IPS DF 4.7 (cell line): ENCODE results near the gene SDK1.
A peak's percentile ranks its signal among the peaks of the same experiment; 100 is the strongest.
"Not testable (repeated sequence)": the region's sequence is repeated elsewhere in the genome, so short reads cannot be mapped to it uniquely, and the experiment has no call there.

Experiments
- DNase-seq: peaks from one replicate; pipeline ENCODE4 v3.0.0-alpha.2; 2013; ENCODE audit warnings: low spot score; ENCODE audit errors: extremely low read depth

Gene SDK1

DNA sequence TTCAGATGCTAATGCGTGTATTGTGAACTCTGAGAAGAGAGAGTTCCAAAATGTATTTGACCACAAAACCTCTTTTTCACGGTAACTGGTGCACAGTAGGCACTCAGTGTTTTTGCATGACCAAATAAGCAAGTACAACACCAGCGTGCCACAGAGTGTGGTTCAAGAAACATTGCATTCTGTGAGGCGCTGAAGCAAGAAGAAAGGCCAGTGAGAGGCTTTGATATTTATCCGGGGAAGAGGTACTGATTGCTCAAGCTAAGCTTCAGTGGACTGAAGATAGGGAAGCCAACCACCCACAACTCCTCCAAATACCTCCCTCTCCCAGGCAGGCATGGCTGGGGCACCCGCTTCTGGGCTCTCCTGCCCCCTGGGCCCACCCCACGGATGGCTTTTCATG, 611.2 kb downstream of the SDK1 start:
- DNase-seq = no peak

DNA sequence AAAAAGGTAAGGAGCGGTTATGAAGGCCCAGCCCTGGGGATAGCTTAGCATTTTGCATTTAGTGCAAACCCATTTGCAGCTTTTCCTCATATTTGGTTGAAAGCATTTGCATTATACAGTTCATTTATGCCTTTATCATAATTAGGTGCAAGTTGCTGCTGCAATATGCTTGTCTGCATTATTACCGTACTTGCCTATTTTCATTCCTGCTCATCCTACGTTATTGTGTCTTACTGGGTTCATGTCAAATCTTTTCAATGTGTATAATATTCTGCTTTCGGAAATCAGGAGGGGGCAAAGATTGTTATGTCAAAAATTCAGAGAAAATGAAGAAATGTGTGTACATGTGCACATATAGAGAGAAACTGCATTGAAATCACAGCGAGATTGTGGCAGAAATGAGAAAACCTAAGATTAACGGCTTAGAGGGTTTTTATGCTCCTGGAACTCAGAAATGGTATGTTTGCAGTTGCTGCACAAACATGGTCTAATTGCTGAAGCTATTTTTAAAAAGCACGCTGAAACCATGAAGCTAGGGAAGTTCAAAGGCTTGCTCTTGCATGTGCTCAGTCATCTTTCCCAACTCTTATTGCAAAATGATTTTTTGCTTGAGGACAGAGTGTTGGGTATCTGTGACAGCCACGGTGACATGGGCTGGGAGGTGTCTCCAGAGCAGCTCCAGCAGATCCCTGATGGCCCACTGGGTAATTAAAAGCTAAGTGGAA, 613.2 kb downstream of the SDK1 start:
- no peak for DNase-seq

DNA sequence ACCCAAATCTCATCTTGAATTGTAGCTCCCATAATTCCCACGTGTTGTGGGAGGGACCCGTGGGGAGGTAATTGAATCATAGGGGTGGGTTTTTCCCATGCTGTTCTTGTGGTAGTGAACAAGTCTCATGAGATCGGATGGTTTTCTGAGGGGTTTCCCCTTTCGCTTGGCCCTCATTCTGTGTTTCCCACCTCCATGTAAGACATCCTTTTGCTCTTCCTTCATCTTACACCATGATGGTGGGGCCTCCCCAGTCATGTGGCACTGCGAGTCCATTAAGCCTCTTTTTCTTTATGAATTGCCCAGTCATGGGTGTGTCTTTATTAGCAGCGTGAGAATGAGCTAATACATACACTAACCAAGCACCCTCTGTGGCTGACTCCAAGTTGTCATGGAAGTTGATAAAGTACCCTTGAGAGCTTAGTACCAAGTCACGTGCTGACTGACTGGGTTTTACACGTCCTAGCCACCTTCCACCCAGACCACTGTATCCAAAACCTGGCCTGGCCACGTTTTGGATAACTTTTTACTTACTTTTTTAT, 614.4 kb downstream of the SDK1 start:
- DNase-seq = no peak

DNA sequence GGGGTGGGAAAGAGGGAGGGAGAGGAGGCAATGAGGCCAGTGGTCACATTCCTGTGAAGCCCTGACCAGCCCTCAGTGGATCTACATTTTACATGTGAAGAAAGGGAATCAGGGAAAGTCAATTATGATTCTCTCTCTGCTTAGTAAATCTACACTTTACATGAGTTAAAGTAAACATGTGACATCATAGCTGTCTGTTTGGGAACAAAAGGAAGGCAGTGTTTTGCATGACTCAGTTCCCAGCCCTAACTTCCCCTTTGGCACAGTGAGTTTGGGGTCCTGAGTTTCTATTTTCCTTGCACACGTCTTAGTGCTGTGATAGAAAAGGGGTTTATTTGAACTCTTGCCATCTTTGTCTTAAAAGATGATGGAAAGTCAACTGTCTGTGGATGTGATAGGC, 615.1 kb downstream of the SDK1 start:
- no peak for DNase-seq

DNA sequence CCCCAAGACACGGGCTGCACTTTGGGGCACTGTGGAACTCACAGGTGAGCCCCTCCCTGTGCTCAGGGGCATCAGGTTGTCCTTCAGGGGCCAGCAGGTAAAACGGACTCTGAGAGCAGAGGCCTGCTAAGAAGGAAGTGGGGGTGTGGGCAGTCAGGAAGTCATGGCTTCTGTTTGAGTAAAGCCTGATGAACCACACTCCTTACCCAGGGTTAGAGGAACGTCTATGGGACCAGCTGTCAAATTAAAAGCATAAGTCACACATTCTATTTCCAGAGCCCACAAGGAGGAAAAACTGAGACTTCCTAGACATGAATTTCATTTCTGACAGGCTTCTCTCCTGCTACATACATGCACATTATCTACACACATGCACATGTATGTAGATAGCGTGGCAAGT, 616.4 kb downstream of the SDK1 start:
- no peak for DNase-seq

DNA sequence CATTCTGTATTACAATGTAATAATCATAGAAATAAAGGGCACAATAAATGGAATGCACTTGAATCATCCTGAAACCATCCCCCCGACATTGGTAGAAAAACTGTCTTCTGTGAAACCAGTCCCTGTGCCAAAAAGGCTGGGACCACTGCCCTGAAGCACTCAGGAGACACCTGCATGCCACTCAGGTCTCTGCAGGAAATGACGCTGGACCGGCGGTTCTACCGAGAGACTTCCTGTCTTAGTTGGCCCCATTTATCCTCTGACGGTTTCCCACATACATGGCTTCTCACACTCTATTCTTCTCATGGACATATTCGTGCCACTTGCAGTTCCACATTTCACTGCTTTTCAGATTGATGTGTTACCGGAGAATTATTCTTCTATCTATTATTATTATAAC, 617.5 kb downstream of the SDK1 start:
- DNase-seq = no peak

DNA sequence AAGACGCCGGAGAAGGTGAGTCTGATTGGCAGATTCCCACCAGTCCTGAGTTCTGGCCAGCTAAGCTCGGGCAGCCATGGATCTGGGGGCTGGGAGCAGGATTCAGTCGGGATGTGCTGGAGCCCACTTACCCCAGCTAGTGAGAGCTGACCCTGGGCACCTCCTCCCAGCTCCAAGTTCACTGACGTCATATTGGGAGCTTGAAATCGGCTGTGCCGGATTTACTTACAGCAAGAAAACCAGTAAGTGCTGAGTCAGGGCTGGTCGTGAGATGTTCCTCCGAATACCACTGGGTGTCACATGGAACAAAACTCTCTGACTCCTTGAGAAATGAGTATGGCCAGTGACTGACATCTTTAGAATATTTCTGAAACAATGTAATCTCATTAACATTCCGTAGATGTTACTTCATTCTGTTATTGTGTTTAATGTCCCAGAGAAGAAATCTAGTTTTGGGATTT, 621.2 kb downstream of the SDK1 start:
- peak; percentile 75 for DNase-seq

DNA sequence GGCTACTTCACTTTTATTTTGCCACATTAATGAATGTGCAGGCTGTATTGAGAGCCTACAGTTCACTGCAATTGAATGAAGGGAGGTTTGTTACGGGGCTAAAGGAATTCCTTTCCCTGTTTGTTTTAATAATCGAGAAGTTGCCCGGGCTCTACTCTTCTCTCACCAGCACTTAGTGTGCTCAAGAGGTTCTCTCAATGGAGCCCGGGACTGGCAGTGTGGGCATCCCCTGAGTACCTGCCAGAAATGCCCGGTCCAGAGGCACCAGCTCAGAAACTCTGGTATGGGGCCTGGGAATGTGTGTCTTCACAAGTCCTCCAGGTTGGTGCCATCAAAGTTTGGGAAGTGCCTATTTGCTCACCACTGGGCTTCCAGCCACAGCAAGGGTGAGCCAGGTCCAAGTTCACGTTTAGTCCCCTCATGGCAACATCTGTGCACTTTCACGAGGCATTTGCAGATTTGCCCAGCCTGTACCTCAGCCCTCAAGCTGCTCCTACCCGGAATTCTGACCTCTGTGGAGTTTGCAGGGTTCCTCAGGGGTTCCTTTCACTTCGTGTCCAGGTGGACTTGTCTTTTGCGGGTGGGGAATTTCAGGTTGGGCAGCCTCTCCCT, 622.4 kb downstream of the SDK1 start:
- no peak for DNase-seq

DNA sequence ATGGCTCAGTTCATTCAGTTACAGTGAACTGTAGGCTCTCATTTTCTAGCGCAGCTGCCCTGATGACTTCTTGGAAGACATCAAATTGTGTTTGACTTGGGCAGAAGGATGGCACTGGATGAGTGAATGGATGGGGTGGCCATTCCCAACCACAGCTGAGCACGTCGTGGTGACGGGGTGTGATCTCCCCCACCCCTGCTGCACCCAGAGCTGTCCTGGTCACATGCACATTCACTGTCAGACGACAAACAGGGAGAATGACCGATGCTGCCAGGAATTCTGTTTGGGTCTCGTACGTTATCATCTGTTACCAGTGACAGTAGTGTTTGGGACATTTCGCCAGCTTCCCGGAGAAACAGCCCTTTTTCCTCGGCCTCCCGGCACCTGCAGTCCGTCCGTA, 623.2 kb downstream of the SDK1 start:
- no peak for DNase-seq

DNA sequence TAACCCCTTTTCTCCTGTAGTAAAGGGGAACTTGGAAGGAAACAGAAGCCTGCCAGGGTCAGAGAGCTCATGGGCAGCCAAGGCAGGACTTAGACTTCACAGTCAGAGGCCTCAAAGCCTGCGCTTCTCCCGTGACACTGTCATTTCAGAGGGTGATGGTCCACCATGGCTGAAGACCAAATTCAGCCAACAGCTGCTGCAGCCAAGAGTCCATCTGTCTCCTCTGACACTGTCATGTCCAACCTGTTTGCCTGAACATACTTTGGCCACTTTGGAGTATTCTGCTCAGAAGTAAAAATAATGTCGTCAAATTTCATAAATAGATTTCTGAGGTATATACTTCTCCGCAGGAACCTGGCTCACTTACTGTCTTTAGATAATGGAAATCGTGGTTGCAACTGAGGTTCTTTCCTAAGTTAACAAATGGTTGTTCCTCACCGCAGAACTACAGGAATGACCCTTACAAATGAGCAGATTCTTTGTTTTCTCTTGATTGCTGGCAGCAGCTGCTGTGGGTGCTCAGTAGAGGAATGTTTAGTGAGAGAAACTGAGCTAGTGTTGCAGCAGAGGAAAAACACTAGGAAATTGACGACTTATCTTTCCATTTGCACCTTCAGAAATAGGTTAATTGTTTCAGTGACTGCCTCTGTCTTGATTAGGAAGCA, 626.5 kb downstream of the SDK1 start:
- no peak for DNase-seq

DNA sequence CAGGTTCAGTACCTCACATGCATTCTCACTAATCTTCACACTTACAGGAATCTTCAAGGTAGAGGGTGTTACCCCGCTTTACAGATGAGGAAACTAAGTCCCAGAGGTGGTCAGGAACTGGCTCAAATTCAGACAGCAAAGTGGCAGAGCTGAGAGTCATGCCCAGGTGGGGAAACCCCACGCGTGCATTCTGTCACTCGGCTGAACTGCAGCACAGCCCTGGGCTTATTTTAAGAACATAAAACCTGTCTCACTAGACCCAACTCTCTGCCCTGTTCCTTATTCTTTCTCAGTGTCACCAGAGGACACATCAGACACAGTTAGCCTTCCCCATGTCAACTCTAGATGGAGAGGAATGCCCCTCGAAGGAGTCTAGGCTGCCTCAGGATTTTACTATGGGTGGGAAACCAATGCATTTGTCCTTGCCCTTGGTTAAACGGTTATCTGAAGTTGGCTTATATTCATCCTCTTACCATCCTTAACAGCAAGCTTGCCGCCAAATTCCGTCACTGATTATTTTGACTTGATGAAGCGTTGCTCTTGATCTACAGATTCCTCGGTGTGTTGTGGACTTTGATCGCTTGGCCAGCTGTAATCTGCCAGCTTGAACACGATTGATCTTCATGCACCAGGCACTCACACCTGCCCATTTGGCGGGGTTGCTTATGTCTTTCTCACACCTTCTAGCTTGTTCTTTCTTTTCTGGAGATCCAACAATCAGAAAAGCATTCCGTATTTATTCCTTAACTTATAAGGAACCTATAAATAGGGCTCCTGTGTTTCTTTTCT, 627.9 kb downstream of the SDK1 start:
- DNase-seq = no peak

DNA sequence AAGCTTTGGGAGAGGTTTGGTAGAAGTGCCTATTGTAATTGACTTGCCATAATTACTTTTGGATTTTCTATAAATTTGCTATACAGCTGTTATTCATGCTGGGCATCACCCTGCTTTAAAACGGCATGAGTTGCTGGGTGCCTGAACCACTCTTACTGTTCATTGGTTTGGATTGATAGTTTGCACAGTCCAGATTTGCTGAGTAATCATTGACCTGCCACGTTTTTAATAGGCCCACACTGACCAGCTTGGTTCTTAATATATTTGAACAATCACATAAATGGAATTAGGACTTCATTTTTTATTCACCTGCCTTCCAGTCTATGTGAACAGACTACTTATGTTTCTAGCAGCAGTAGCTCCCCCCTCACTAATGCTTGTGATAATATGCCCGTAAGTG, 630.8 kb downstream of the SDK1 start:
- DNase-seq = no peak

DNA sequence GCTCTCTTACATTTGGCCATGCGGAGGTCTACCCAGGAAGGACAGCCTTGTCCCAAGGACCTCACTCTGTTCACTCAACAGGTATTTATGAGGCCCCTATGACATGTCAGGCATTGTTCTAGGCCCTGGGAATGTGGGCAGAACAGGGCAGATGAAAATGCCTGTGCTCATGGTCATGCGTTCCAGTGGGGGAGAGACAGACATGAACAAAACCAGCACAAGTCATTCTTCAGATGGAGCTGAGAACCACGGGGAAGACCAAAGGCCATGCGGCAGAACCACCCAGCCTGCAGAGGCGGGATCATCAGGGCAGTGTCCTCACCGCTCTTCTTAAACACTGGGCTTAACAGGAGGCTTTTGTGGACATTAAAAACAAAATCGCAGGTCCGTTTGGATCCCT, 636.1 kb downstream of the SDK1 start:
- DNase-seq = no peak

DNA sequence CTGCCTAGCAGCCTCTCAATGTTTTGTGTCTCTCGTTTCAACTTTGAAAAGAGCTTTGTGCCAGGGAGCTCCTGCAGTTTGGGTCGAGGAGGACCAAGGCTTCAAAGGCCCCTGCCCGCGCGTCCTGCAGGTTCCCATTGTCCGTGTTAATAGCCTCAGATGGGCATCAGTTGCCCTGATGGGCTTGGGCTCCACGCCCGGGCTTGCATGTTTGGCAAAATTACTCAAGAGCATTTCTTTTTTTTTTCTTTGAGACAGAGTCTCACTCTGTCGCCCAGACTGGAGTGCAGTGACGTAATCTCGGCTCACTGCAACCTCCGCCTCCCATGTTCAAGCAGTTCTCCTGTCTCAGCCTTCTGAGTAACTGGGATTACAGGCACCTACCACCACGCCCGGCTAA, 636.6 kb downstream of the SDK1 start:
- no peak for DNase-seq

DNA sequence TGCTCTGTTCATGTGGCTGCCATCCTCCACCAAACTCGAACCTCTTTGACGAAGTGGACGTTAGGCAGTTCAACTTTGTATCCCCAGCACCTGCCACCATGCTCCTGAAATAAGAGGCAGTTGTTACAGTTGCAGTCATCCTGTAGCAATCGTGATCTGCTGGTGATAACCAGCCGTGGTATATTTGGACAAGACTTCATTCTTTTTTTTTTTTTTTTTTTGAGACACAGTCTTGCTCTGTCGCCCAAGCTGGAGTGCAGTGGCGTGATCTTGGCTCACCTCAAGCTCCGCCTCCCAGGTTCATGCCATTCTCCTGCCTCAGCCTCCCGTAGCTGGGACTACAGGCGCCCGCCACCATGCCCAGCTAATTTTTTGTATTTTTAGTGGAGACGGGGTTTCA, 640.7 kb downstream of the SDK1 start:
- DNase-seq = not testable (repeated sequence)

DNA sequence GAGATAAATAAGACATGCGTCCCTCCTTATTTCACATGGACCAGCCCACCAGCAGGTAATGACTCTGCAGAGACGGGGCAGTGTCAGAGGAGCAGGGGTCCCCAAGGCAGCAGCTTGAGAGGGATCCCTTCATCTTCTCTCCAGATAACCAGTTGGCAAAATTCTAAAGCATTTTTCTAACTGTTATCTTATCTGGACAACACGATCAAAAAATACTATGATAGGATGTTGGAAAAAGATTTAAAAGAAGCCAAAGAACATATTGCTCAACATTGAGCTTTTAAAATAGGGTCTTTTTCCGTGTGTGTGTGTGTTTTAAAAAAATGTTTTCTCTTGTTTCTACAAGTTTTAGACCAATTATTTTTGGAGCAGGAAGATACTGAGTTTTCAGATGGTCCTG, 641.2 kb downstream of the SDK1 start:
- no peak for DNase-seq

DNA sequence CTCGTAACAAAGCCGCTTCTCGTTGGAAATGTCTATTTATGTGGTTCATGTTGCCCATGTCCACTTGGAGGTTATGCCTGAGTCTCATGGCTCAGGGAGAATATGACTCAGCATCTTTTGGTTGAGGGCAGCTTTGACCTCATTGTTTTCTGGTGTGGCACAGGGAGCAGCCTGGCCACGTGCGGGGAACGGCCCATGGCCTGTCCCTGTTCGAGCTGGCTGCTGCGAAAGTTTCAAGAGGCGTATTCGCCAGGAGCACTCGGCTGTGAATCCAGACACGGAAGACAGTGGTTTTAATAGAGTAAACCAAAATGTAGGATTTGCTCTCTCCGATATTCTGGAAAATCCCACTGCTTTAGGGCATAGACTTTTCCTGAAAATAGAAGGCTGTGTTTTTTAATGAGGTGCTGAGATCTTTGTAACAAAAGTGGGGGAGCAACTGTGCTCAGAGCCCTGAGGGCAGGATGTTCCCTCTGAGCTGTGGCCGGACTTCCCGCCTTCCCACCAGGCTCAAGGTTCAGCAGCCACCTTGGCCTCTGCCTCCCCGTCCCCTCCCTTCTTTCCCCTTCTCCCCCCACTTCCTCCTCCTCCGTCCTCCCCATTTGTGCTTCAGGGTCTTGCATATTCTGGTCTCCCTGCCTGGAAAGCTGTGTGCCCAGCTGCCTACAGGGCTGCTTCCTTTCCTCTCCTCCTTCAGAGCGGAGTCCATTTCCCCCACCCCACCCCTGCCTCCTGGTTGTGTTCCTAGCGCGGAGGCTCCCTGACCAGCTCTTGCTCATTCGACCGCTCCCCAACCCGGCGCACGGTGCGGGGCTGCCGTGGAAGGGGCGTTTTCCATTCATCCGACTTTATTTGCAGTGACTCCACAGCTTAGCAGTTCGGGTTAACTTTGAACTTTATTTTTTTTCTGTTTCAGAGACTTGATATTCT, 642.0 kb downstream of the SDK1 start:
- DNase-seq = no peak

DNA sequence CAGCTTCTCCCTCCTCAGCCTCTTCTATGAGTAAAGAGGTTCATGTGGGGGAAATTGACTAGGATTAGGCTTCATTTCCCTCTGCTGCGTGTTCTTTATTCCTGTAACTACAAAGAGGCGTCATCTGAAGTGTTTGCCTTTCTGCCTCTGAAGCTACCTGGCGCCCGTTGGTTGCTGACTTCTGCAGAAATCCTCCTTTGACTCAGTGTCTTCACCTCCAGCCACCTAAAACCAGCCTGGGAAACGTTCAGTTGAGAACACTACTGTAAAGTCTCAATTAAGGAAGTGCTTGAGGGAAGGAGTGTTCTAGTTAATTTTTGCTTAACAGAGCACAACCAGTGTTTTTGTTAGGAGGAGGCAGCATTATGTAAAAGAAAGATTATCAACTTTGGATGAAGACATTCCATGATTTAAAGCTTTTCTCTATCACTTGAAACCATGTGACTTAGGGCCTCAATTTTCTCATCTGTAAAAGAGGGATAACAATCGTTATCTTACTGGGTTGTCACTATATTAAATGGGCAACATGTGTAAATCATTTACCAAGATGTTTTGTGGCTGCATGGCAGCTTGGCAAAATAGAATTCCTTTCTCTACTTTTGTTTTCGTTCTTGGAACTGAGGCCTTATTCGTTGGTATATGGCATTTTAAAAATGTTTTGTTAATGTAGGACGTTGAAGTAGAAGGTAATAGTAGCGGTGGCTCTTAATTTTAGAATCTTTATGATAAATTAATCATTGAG, 642.9 kb downstream of the SDK1 start:
- DNase-seq = no peak

DNA sequence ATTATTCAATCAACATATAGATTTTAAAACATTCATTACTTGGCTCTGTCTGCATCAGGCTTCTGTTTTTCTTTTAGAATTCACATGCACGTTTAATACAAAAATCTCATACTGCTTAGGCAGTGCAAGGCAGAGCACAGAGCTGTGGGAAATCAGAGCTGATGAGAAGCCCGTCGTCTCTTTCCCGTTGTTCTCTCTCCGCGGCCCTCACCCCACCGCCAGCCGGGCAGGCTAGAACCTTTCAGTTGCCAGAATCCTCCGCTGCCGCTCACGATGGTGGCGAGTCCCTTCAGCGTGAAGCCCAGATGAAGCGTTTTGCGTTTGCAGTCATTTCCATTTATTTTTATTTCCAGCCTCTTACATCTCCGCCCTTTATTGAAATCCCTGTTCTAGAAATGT, 648.2 kb downstream of the SDK1 start:
- no peak for DNase-seq

DNA sequence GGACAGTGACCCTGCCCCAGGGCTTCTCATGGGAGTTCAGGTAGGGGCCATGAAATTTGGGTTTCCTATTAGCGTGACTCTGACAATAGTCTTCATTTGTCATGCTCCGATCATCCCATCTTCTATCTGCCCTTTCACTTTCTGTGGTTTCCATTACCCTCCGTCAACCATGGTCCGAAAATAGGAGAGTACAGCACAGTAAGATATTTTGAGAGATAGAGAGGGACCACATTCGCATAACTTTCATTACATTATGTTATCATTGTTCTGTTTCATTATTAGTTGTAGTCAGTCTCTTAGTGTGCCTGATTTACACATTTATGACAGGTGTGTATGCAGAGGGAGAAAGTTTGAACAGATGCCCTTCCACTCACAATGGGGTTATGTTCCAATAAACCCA, 649.2 kb downstream of the SDK1 start:
- DNase-seq = no peak
